Suprapubic skin (tissue), 3 donors: ENCODE measurements around the gene SSTR4.

Experiments
- EP300 ChIP-seq: sonication (generic); formaldehyde crosslinking; IDR thresholded peaks from one replicate; pipeline ENCODE4 v1.6.1; 2017; ENCODE audit warnings: antibody characterized with exemption
- POLR2A ChIP-seq, 2 donors: fragments of 450-650 bp; IDR thresholded peaks; one replicate each; pipeline ENCODE4 v1.6.1; 2017; ENCODE audit warnings: antibody characterized with exemption in 2 of 2, mild to moderate bottlenecking in 2 of 2, moderate library complexity in 2 of 2
- TF ChIP-seq, protein P1 (sequence below), 2 donors: fragments of 200-600 bp in 1 of 2; fragments of 450-650 bp in 1 of 2; sonication (generic) in 1 of 2; IDR thresholded peaks; one replicate each; pipeline ENCODE4 v1.5.1; 2016 to 2019; ENCODE audit warnings: antibody characterized with exemption in 2 of 2, mild to moderate bottlenecking in 1 of 2, moderate library complexity in 1 of 2

DNA sequence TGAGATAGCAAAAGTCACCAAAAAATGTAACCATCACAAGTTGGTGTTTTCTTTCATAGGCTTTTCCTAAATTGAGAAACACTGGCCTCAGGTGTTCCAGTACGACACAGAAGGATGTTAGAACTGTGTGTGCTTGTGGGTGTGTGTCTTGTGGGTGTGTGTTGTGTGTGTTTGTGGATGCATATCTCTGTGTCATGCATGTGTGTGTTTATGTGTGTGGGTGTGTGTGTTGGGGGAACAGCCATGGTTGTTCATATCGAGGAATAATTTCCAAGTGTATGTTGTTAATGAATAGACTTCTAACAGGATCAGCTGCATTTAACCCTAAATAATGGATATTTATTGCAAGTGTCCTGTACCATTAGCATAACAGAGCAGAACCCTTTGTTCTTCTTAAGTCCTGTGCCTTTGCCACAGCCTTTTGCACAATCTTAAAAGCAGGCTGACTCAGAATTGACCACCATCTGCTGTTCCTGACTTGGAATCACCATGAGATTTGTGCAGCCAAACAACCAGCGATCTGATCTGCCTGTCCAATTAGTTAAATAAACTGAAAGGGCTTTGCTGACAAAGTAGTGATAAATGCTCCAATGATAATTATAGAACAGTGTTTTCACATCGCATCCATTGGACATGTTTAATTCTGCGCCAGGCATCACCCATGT is 43.4 kb downstream of the SSTR4 start:
- no peak for TF ChIP-seq POLR2A (IDR thresholded peaks at IDR 0.05)
- TF ChIP-seq, protein P1, sequence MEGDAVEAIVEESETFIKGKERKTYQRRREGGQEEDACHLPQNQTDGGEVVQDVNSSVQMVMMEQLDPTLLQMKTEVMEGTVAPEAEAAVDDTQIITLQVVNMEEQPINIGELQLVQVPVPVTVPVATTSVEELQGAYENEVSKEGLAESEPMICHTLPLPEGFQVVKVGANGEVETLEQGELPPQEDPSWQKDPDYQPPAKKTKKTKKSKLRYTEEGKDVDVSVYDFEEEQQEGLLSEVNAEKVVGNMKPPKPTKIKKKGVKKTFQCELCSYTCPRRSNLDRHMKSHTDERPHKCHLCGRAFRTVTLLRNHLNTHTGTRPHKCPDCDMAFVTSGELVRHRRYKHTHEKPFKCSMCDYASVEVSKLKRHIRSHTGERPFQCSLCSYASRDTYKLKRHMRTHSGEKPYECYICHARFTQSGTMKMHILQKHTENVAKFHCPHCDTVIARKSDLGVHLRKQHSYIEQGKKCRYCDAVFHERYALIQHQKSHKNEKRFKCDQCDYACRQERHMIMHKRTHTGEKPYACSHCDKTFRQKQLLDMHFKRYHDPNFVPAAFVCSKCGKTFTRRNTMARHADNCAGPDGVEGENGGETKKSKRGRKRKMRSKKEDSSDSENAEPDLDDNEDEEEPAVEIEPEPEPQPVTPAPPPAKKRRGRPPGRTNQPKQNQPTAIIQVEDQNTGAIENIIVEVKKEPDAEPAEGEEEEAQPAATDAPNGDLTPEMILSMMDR (IDR thresholded peaks at IDR 0.05), result no peak
- no peak for TF ChIP-seq EP300
